Natural killer cell (primary cell): ENCODE results near the gene SPAG8. TPM values are rescaled to one million over a fixed set of nuclear protein-coding genes. Genes with fewer than 3 reads are reported as not detected.

Experiments used
- ATAC-seq, 3 donors: fragments of 150-1000 bp in 2 of 3; fragments of 200-7000 bp in 1 of 3; cut with Tn5 transposase; 1 replicate in 1 of 3; 2 replicates in 2 of 3; pipeline ENCODE4 v1.10.0; 2021; ENCODE audit warnings: mild to moderate bottlenecking in 2 of 3, moderate library complexity in 2 of 3
- DNase-seq, 2 donors: peaks; one replicate each; pipeline versions ENCODE4 v3.0.0 to v3.0.0-alpha.2; 2013 to 2021; ENCODE audit warnings: mixed read lengths in 1 of 2
- H3K27ac ChIP-seq: one replicate; pipeline ENCODE4 v1.5.1; 2013; ENCODE audit warnings: mild to moderate bottlenecking, low read length
- H3K27me3 ChIP-seq: one replicate; pipeline ENCODE4 v1.6.1; 2013; ENCODE audit warnings: low read length; ENCODE audit not compliant: control insufficient read depth, insufficient read depth
- H3K36me3 ChIP-seq: one replicate; pipeline ENCODE4 v1.6.1; 2013; ENCODE audit warnings: low read length; ENCODE audit not compliant: control insufficient read depth, insufficient read depth
- H3K4me1 ChIP-seq: one replicate; pipeline ENCODE4 v1.6.1; 2013; ENCODE audit warnings: low read length; ENCODE audit not compliant: control insufficient read depth, insufficient read depth
- H3K4me3 ChIP-seq: one replicate; pipeline ENCODE4 v1.5.1; 2013; ENCODE audit warnings: low read length
- H3K9me3 ChIP-seq: one replicate; pipeline ENCODE4 v1.6.1; 2013; ENCODE audit warnings: low read length; ENCODE audit not compliant: control insufficient read depth, insufficient read depth
- H3K27ac Mint-ChIP-seq, 2 donors: one replicate each; pipeline ENCODE4 v1.8.0; 2022; ENCODE audit warnings: mild to moderate bottlenecking in 2 of 2, mixed read lengths in 2 of 2, moderate library complexity in 1 of 2
- H3K27me3 Mint-ChIP-seq, 2 donors: one replicate each; pipeline ENCODE4 v1.8.0; 2022; ENCODE audit warnings: low read depth in 2 of 2, mixed read lengths in 2 of 2
- H3K36me3 Mint-ChIP-seq: one replicate; pipeline ENCODE4 v1.8.0; 2022; ENCODE audit warnings: mixed read lengths
- H3K4me1 Mint-ChIP-seq, 2 donors: one replicate each; pipeline ENCODE4 v1.8.0; 2022; ENCODE audit warnings: mixed read lengths in 2 of 2
- H3K4me3 Mint-ChIP-seq: one replicate; pipeline ENCODE4 v1.8.0; 2022; ENCODE audit warnings: mild to moderate bottlenecking, moderate library complexity, mixed read lengths
- H3K9me3 Mint-ChIP-seq, 2 donors: one replicate each; pipeline ENCODE4 v1.8.0; 2022; ENCODE audit warnings: mixed read lengths in 2 of 2
- CTCF ChIP-seq: fragments of 200-600 bp; IDR thresholded peaks from one replicate; pipeline ENCODE4 v1.8.0; 2022; ENCODE audit warnings: antibody characterized with exemption
- WGBS: methylation state at CpG from one replicate; pipeline ENCODE4 v1.1.7; 2013; ENCODE audit warnings: missing lambda C conversion rate; ENCODE audit not compliant: insufficient coverage; 5-methylcytosine and 5-hydroxymethylcytosine counted together
- intact Hi-C: fragments of 100-400 bp; cut with micrococcal nuclease; formaldehyde crosslinking; loops from one replicate; pipeline ENCODE4 v1.14.2; 2022
- total RNA-seq, 4 donors: library from RNA; stranded (reverse); fragments of 120-200 nt in 1 of 4; gene quantifications; one replicate each; pipeline versions ENCODE4 v1.2.3 to v1.2.4, GENCODE V29; 2013 to 2022

SPAG8 gene
- total RNA-seq, 3 donors from 2014 or later (not counting 1 experiment from before 2014, with no cell fraction given), result 2.0 to 2.4 (median 2.1) TPM

GRCh38 chr9:35771534-35771933 is 40.5 kb downstream of the SPAG8 start:
- no peak for ATAC-seq
- TF ChIP-seq CTCF, result no peak
- Histone ChIP-seq H3K9me3 (no peaks in the 10 kb centered on the region), H3K27me3 (no peaks in the 10 kb centered on the region), H3K4me3 (no peak overlapping the region), H3K4me1 (no peaks in the 10 kb centered on the region), H3K27ac (no peak overlapping the region), H3K36me3 (no peaks in the 10 kb centered on the region)
- Mint-ChIP-seq H3K36me3 (no peaks in the 10 kb centered on the region), H3K27ac (no peak overlapping the region), H3K4me3 (no peak overlapping the region), H3K4me1 (peaks cover 0 to 4% of the 10 kb centered on the region in 2 donors), H3K9me3 (no peaks in the 10 kb centered on the region), H3K27me3 (no peaks in the 10 kb centered on the region)
- intact Hi-C loops, result no loop called here
- DNase-seq, result no peak
- WGBS, result no CpG with 5 or more reads among the region's 1 CpG

- Mint-ChIP-seq H3K4me1 (peaks cover 0 to 4% of the 10 kb centered on the region in 2 donors), H3K9me3 (no peaks in the 10 kb centered on the region), H3K4me3 (no peak overlapping the region), H3K36me3 (no peaks in the 10 kb centered on the region), H3K27ac (no peak overlapping the region), H3K27me3 (no peaks in the 10 kb centered on the region)
- Histone ChIP-seq H3K36me3 (no peaks in the 10 kb centered on the region), H3K4me1 (no peaks in the 10 kb centered on the region), H3K27ac (no peak overlapping the region), H3K9me3 (no peaks in the 10 kb centered on the region), H3K4me3 (no peak overlapping the region), H3K27me3 (no peaks in the 10 kb centered on the region)
- ATAC-seq, result no peak
- intact Hi-C loops, result no loop called here
- TF ChIP-seq CTCF, result no peak
- WGBS, result 46% methylated on average over 3 of the region's 4 CpGs
- DNase-seq, result no peak
Observed at GRCh38 chr9:35771075-35771433, 41.0 kb downstream of the SPAG8 start.

DNA sequence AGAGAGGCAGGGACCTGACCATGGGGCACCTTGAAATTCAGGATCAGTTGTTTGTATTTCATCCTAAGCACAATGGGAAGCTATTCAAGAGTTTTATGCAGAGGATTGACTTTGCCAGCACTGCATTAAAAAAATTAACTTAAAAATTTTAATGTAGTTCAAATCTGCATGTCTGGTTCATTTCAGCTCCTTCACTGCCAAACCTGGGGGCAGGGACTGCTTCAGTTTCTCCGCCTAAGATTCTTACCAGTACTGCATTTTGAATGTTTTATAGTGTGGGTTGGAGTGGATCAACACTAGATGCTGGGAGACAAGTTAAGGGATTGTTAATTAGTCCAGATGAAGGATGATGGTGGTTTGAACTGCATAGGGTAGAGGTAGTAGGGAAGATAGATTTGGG is 42.3 kb downstream of the SPAG8 start:
- H3K4me3 Mint-ChIP-seq, result no peak overlapping the region
- no peaks in the 10 kb centered on the region for H3K4me1 Mint-ChIP-seq
- intact Hi-C loops, result no loop called here
- no peak for ATAC-seq
- no peaks in the 10 kb centered on the region for H3K9me3 Mint-ChIP-seq
- no peaks in the 10 kb centered on the region for H3K27me3 Mint-ChIP-seq
- H3K27ac Mint-ChIP-seq, result no peak overlapping the region
- H3K36me3 Mint-ChIP-seq, result no peaks in the 10 kb centered on the region
- no peak for TF ChIP-seq CTCF
- Histone ChIP-seq H3K36me3 (no peaks in the 10 kb centered on the region), H3K4me3 (no peak overlapping the region), H3K4me1 (no peaks in the 10 kb centered on the region), H3K27ac (no peak overlapping the region), H3K27me3 (no peaks in the 10 kb centered on the region), H3K9me3 (no peaks in the 10 kb centered on the region)
- no peak for DNase-seq
- 100% methylated on average over 1 of the region's 1 CpG for WGBS

DNA sequence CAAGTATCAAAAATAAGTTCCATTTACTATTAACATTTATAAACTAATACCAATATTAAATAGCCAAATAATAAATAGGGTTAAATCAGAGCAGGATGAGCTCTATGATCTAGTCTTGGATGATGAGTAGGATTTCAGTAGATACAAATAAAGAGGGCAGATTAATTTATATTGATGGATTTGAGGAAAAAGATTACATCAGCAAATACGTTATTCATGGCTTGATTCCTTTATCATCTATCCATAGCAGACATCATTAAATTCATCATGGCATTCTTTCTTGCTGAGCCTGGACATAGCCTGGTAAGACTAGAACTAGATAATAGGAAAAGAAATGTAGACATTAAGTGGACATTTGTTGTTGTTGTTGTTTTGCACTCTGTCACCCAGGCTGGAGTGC is 44.6 kb downstream of the SPAG8 start:
- no peaks in the 10 kb centered on the region for H3K36me3 ChIP-seq
- H3K27me3 ChIP-seq, result no peaks in the 10 kb centered on the region
- no peaks in the 10 kb centered on the region for H3K4me1 Mint-ChIP-seq
- no peak overlapping the region for H3K27ac ChIP-seq
- no peaks in the 10 kb centered on the region for H3K36me3 Mint-ChIP-seq
- TF ChIP-seq CTCF, result no peak
- DNase-seq, result no peak
- no peaks in the 10 kb centered on the region for H3K9me3 ChIP-seq
- H3K27me3 Mint-ChIP-seq, result no peaks in the 10 kb centered on the region
- H3K4me3 ChIP-seq, result no peak overlapping the region
- no CpG with 5 or more reads among the region's 1 CpG for WGBS
- H3K4me3 Mint-ChIP-seq, result no peak overlapping the region
- no peaks in the 10 kb centered on the region for H3K4me1 ChIP-seq
- no peak overlapping the region for H3K27ac Mint-ChIP-seq
- H3K9me3 Mint-ChIP-seq, result no peaks in the 10 kb centered on the region
- ATAC-seq, result no peak
- intact Hi-C loops, result no loop called here
